Measurements from ENCODE around the gene CITED4.

DNA sequence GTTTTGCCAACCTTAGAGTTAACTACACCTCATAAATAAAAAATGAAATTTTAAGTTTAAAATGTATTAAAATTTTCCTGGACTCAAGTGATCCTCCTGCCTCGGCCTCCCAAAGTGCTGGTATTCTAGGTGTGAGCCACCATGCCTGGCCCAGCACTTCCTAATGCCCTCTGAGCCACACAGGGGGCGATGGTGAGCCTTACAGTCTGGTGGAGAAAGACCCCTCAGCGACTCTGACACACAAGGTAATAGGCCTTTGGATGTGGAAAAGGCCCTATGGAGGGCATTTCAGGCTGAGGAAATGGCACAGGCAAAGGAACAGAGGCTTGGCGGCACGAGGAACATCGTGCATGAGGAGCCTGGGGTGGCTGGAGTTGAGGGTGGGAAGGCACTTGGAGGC, 6.7 kb downstream of the CITED4 start:
- TF ChIP-seq, protein P1, sequence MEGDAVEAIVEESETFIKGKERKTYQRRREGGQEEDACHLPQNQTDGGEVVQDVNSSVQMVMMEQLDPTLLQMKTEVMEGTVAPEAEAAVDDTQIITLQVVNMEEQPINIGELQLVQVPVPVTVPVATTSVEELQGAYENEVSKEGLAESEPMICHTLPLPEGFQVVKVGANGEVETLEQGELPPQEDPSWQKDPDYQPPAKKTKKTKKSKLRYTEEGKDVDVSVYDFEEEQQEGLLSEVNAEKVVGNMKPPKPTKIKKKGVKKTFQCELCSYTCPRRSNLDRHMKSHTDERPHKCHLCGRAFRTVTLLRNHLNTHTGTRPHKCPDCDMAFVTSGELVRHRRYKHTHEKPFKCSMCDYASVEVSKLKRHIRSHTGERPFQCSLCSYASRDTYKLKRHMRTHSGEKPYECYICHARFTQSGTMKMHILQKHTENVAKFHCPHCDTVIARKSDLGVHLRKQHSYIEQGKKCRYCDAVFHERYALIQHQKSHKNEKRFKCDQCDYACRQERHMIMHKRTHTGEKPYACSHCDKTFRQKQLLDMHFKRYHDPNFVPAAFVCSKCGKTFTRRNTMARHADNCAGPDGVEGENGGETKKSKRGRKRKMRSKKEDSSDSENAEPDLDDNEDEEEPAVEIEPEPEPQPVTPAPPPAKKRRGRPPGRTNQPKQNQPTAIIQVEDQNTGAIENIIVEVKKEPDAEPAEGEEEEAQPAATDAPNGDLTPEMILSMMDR (IDR thresholded peaks at IDR 0.05) = peak in 3 of 7 experiments; percentile 6 to 16 (median 8)
- TF ChIP-seq POLR2A (IDR thresholded peaks at IDR 0.05) = no peak
